H1 (cell line): ENCODE results near the gene VHLL.

Experiments used
- EP300 ChIP-seq, 2 experiments: IDR thresholded peaks; 1 replicate in 1 of 2; 2 replicates in 1 of 2; pipeline ENCODE4 v1.6.1; 2011 to 2012; ENCODE audit warnings: low read depth in 2 of 2, low read length in 2 of 2, mild to moderate bottlenecking in 2 of 2, borderline replicate concordance in 1 of 2, inconsistent platforms in 1 of 2, moderate library complexity in 1 of 2
- EZH2 ChIP-seq: fragments of 200-600 bp; sonication (generic); IDR thresholded peaks from 2 replicates; pipeline ENCODE4 v1.7.1; 2012; ENCODE audit warnings: low read depth, mild to moderate bottlenecking, moderate library complexity, low read length, inconsistent platforms; ENCODE audit not compliant: severe bottlenecking
- HDAC6 ChIP-seq: IDR thresholded peaks from one replicate; pipeline ENCODE4 v1.7.1; 2012; ENCODE audit warnings: low read depth, mild to moderate bottlenecking, inconsistent platforms, low read length, moderate library complexity
- JUN ChIP-seq: IDR thresholded peaks from 2 replicates; pipeline ENCODE4 v1.6.1; 2011; ENCODE audit warnings: low read depth, mild to moderate bottlenecking, improper control_type of control experiment, low read length
- SUZ12 ChIP-seq: fragments of 200-600 bp; sonication (generic); IDR thresholded peaks from 2 replicates; pipeline ENCODE4 v1.6.1; 2012; ENCODE audit warnings: mild to moderate bottlenecking, inconsistent platforms, low read length, moderate library complexity, mixed read lengths
- TF ChIP-seq, protein P1 (sequence below): IDR thresholded peaks from 2 replicates; pipeline ENCODE4 v1.6.1; 2011; ENCODE audit warnings: low read length, improper control_type of control experiment
- TF ChIP-seq, protein P2 (sequence below), 3 experiments: IDR thresholded peaks; 1 replicate in 2 of 3; 2 replicates in 1 of 3; pipeline versions ENCODE4 v1.5.1 to v1.6.1; 2011; ENCODE audit warnings: low read length in 3 of 3, mild to moderate bottlenecking in 3 of 3, inconsistent platforms in 2 of 3, low read depth in 1 of 3, moderate library complexity in 1 of 3; ENCODE audit not compliant: insufficient read depth in 1 of 3; ENCODE audit errors: control extremely low read depth in 1 of 3

DNA sequence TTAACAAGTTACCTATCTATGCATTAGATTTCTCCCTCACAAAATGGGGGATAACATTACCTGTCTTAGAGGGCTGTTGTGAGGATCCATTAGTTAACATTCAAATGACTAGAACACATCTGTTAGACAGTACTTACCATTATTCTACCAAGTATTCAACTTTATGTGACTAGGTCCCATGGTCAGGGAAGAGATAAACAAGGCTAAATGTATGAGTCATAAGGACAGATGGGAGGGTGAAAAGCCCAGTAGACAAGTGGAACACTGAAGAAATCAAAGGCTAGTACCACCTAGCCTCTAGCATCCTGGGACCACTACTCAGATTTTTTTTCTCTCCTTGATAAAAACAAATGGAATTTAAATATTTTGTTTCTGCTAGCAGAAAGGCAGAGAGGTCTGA, 9.0 kb upstream of the VHLL start:
- TF ChIP-seq, protein P1, sequence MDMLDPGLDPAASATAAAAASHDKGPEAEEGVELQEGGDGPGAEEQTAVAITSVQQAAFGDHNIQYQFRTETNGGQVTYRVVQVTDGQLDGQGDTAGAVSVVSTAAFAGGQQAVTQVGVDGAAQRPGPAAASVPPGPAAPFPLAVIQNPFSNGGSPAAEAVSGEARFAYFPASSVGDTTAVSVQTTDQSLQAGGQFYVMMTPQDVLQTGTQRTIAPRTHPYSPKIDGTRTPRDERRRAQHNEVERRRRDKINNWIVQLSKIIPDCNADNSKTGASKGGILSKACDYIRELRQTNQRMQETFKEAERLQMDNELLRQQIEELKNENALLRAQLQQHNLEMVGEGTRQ = no peak
- TF ChIP-seq, protein P2, sequence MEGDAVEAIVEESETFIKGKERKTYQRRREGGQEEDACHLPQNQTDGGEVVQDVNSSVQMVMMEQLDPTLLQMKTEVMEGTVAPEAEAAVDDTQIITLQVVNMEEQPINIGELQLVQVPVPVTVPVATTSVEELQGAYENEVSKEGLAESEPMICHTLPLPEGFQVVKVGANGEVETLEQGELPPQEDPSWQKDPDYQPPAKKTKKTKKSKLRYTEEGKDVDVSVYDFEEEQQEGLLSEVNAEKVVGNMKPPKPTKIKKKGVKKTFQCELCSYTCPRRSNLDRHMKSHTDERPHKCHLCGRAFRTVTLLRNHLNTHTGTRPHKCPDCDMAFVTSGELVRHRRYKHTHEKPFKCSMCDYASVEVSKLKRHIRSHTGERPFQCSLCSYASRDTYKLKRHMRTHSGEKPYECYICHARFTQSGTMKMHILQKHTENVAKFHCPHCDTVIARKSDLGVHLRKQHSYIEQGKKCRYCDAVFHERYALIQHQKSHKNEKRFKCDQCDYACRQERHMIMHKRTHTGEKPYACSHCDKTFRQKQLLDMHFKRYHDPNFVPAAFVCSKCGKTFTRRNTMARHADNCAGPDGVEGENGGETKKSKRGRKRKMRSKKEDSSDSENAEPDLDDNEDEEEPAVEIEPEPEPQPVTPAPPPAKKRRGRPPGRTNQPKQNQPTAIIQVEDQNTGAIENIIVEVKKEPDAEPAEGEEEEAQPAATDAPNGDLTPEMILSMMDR (IDR thresholded peaks at IDR 0.05; ENCODE audit: control extremely low read depth in 1 of 3, insufficient read depth in 1 of 3, low read depth in 1 of 3, low read length in 3 of 3) = no peak
- TF ChIP-seq EZH2 = no peak
- TF ChIP-seq JUN = no peak
- TF ChIP-seq HDAC6 = no peak
- TF ChIP-seq SUZ12 = no peak
- TF ChIP-seq EP300 (IDR thresholded peaks at IDR 0.05; ENCODE audit: borderline replicate concordance in 1 of 2, low read depth in 2 of 2, low read length in 2 of 2) = no peak
